HepG2 (cell line): ENCODE data around the gene NIPAL4. TPM values are rescaled to one million over a fixed set of nuclear protein-coding genes. Genes with fewer than 3 reads are reported as not detected.
A peak's percentile ranks its signal among the peaks of the same experiment; 100 is the strongest.

Experiments
- ARHGAP35 ChIP-seq: sonication (generic); formaldehyde crosslinking; IDR thresholded peaks from 2 replicates; pipeline ENCODE4 v1.9.0; 2022; ENCODE audit warnings: mild to moderate bottlenecking, inconsistent platforms, moderate library complexity, missing genetic modification reagents, borderline replicate concordance
- ESRRA ChIP-seq: sonication (generic); formaldehyde crosslinking; IDR thresholded peaks from 2 replicates; pipeline ENCODE4 v1.5.1; 2020; ENCODE audit warnings: mild to moderate bottlenecking, low read depth, missing genetic modification reagents
- GMEB1 ChIP-seq: sonication (generic); formaldehyde crosslinking; IDR thresholded peaks from 2 replicates; pipeline ENCODE4 v1.5.1; 2020; ENCODE audit warnings: missing genetic modification reagents, mild to moderate bottlenecking, borderline replicate concordance
- HIVEP1 ChIP-seq: sonication (generic); formaldehyde crosslinking; IDR thresholded peaks from 2 replicates; pipeline ENCODE4 v1.4.0; 2020; ENCODE audit warnings: mild to moderate bottlenecking, missing genetic modification reagents
- IRX3 ChIP-seq: sonication (generic); formaldehyde crosslinking; IDR thresholded peaks from 2 replicates; pipeline ENCODE4 v1.8.1; 2023; ENCODE audit warnings: mild to moderate bottlenecking, low read depth, missing genetic modification reagents, borderline replicate concordance
- MAF1 ChIP-seq: sonication (generic); formaldehyde crosslinking; IDR thresholded peaks from 2 replicates; pipeline ENCODE4 v1.5.0; 2020; ENCODE audit warnings: missing genetic modification reagents, borderline replicate concordance
- MIXL1 ChIP-seq: IDR thresholded peaks from 2 replicates; pipeline ENCODE4 v1.6.1; 2016
- MZF1 ChIP-seq: sonication (generic); formaldehyde crosslinking; IDR thresholded peaks from 2 replicates; pipeline ENCODE4 v1.8.1; 2023; ENCODE audit warnings: mild to moderate bottlenecking, missing genetic modification reagents, borderline replicate concordance
- RELA ChIP-seq: sonication (generic); formaldehyde crosslinking; IDR thresholded peaks from 2 replicates; pipeline ENCODE4 v1.4.0; 2020; ENCODE audit warnings: missing genetic modification reagents
- ZC3H13 ChIP-seq: sonication (generic); formaldehyde crosslinking; IDR thresholded peaks from 2 replicates; pipeline ENCODE4 v1.8.1; 2023; ENCODE audit warnings: mild to moderate bottlenecking, missing genetic modification reagents, moderate library complexity
- ZNF484 ChIP-seq: sonication (generic); formaldehyde crosslinking; IDR thresholded peaks from 2 replicates; pipeline ENCODE4 v1.5.1; 2020; ENCODE audit warnings: mild to moderate bottlenecking, low read depth, missing genetic modification reagents, borderline replicate concordance
- ZNF552 ChIP-seq: sonication (generic); formaldehyde crosslinking; IDR thresholded peaks from 2 replicates; pipeline ENCODE4 v1.9.0; 2022; ENCODE audit warnings: missing genetic modification reagents, mild to moderate bottlenecking, borderline replicate concordance
- ZNF816 ChIP-seq: sonication (generic); formaldehyde crosslinking; IDR thresholded peaks from 2 replicates; pipeline ENCODE4 v1.8.0; 2022; ENCODE audit warnings: missing genetic modification reagents, mild to moderate bottlenecking, borderline replicate concordance
- polyA plus RNA-seq, 8 experiments: library from polyadenylated mRNA; depleted of rRNA in 3 of 8; stranded (reverse) in 7 of 8; unstranded in 1 of 8; fragments of >200 nt; fragmentation: Illumina TruSeq in 4 of 8; extraction: Trizol in 4 of 8; gene quantifications; 2 replicates each; pipeline versions ENCODE4 v1.2.1 to v1.2.3, GENCODE V29; 2011 to 2016; ENCODE audit warnings: low read depth in 4 of 8, missing spikeins in 1 of 8, mixed read lengths in 1 of 8; ENCODE audit not compliant: insufficient read depth in 1 of 8
- total RNA-seq, 5 experiments: library from RNA; depleted of rRNA; stranded (reverse); fragments of >200 nt; fragmentation: Illumina TruSeq; extraction: Trizol; gene quantifications; 2 replicates each; pipeline ENCODE4 v1.2.3, GENCODE V29; 2016; ENCODE audit warnings: low read depth in 1 of 5
- TF ChIP-seq, protein P1 (sequence below): sonication (generic); formaldehyde crosslinking; IDR thresholded peaks from 2 replicates; pipeline ENCODE4 v1.5.0; 2020; ENCODE audit warnings: missing genetic modification reagents, mild to moderate bottlenecking, borderline replicate concordance
- TF ChIP-seq, protein P2 (sequence below): IDR thresholded peaks from 2 replicates; pipeline ENCODE4 v1.6.1; 2012; ENCODE audit warnings: low read length, improper control_type of control experiment
- TF ChIP-seq, protein P3 (sequence below): sonication (generic); formaldehyde crosslinking; IDR thresholded peaks from 2 replicates; pipeline ENCODE4 v1.4.0; 2020; ENCODE audit warnings: mild to moderate bottlenecking, missing genetic modification reagents
- TF ChIP-seq, protein P4 (sequence below): sonication (generic); formaldehyde crosslinking; IDR thresholded peaks from 2 replicates; pipeline ENCODE4 v1.4.0; 2020; ENCODE audit warnings: missing genetic modification reagents, borderline replicate concordance

NIPAL4 gene
- total and polyA plus RNA-seq, 2 of the 13 experiments (the other 11 are each of a cell fraction or from before 2014, with no cell fraction given): not detected

GRCh38 chr5:157479612-157480510 is 19.8 kb downstream of the NIPAL4 start (continued):
- TF ChIP-seq, protein P1, sequence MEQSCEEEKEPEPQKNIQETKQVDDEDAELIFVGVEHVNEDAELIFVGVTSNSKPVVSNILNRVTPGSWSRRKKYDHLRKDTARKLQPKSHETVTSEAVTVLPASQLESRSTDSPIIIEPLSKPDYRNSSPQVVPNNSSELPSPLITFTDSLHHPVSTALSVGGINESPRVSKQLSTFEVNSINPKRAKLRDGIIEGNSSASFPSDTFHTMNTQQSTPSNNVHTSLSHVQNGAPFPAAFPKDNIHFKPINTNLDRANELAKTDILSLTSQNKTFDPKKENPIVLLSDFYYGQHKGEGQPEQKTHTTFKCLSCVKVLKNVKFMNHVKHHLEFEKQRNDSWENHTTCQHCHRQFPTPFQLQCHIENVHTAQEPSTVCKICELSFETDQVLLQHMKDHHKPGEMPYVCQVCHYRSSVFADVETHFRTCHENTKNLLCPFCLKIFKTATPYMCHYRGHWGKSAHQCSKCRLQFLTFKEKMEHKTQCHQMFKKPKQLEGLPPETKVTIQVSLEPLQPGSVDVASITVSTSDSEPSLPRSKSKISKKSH (CRISPR knock-in tag): no peak
- TF ChIP-seq, protein P2, sequence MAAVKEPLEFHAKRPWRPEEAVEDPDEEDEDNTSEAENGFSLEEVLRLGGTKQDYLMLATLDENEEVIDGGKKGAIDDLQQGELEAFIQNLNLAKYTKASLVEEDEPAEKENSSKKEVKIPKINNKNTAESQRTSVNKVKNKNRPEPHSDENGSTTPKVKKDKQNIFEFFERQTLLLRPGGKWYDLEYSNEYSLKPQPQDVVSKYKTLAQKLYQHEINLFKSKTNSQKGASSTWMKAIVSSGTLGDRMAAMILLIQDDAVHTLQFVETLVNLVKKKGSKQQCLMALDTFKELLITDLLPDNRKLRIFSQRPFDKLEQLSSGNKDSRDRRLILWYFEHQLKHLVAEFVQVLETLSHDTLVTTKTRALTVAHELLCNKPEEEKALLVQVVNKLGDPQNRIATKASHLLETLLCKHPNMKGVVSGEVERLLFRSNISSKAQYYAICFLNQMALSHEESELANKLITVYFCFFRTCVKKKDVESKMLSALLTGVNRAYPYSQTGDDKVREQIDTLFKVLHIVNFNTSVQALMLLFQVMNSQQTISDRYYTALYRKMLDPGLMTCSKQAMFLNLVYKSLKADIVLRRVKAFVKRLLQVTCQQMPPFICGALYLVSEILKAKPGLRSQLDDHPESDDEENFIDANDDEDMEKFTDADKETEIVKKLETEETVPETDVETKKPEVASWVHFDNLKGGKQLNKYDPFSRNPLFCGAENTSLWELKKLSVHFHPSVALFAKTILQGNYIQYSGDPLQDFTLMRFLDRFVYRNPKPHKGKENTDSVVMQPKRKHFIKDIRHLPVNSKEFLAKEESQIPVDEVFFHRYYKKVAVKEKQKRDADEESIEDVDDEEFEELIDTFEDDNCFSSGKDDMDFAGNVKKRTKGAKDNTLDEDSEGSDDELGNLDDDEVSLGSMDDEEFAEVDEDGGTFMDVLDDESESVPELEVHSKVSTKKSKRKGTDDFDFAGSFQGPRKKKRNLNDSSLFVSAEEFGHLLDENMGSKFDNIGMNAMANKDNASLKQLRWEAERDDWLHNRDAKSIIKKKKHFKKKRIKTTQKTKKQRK: no peak
- TF ChIP-seq MAF1 (no peak), HIVEP1 (CRISPR knock-in tag) (no peak), ZNF484 (CRISPR knock-in tag) (no peak), ZC3H13 (CRISPR knock-in tag) (no peak), ARHGAP35 (CRISPR knock-in tag) (no peak), RELA (no peak), MIXL1 (CRISPR knock-in tag) (no peak), IRX3 (CRISPR knock-in tag) (no peak), ESRRA (CRISPR knock-in tag) (peak; percentile 30; the same call in 1 of the 2 replicates), GMEB1 (CRISPR knock-in tag) (no peak), ZNF552 (CRISPR knock-in tag) (no peak), ZNF816 (CRISPR knock-in tag) (no peak), MZF1 (CRISPR knock-in tag) (no peak)
- TF ChIP-seq, protein P3, sequence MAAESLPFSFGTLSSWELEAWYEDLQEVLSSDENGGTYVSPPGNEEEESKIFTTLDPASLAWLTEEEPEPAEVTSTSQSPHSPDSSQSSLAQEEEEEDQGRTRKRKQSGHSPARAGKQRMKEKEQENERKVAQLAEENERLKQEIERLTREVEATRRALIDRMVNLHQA (CRISPR knock-in tag): no peak
- TF ChIP-seq, protein P4, sequence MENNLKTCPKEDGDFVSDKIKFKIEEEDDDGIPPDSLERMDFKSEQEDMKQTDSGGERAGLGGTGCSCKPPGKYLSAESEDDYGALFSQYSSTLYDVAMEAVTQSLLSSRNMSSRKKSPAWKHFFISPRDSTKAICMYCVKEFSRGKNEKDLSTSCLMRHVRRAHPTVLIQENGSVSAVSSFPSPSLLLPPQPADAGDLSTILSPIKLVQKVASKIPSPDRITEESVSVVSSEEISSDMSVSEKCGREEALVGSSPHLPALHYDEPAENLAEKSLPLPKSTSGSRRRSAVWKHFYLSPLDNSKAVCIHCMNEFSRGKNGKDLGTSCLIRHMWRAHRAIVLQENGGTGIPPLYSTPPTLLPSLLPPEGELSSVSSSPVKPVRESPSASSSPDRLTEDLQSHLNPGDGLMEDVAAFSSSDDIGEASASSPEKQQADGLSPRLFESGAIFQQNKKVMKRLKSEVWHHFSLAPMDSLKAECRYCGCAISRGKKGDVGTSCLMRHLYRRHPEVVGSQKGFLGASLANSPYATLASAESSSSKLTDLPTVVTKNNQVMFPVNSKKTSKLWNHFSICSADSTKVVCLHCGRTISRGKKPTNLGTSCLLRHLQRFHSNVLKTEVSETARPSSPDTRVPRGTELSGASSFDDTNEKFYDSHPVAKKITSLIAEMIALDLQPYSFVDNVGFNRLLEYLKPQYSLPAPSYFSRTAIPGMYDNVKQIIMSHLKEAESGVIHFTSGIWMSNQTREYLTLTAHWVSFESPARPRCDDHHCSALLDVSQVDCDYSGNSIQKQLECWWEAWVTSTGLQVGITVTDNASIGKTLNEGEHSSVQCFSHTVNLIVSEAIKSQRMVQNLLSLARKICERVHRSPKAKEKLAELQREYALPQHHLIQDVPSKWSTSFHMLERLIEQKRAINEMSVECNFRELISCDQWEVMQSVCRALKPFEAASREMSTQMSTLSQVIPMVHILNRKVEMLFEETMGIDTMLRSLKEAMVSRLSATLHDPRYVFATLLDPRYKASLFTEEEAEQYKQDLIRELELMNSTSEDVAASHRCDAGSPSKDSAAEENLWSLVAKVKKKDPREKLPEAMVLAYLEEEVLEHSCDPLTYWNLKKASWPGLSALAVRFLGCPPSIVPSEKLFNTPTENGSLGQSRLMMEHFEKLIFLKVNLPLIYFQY: no peak
